K562 (cell line): ENCODE measurements around the gene IER3IP1. TPM values are rescaled to one million over a fixed set of nuclear protein-coding genes. Genes with fewer than 3 reads are reported as not detected.

Source experiments
- ATAC-seq: fragments of 200-7000 bp; cut with Tn5 transposase; 3 replicates; pipeline ENCODE4 v1.9.1; 2020; ENCODE audit warnings: moderate library complexity
- BruUV-seq: library from RNA; stranded (reverse); fragments of 400-500 nt; replicated peaks from 2 replicates; lab custom pipeline; 2021; lab: Mats Ljungman, UMichigan
- CTCF ChIA-PET: fragments of 300-600 bp; formaldehyde crosslinking; extraction: SDS; loops from one replicate; lab custom pipeline; 2021; ENCODE audit warnings: low intra/inter-chr PET ratio; lab: Yijun Ruan, JAX
- POLR2A ChIA-PET: fragments of 300-600, 350-650 bp; sonication (Branson Sonifier 250); formaldehyde crosslinking; extraction: SDS; loops from one replicate; lab custom pipeline; 2021; ENCODE audit warnings: antibody characterized with exemption, inconsistent platforms; lab: Yijun Ruan, JAX
- DNase-seq, 4 experiments: peaks; one replicate each; pipeline versions ENCODE4 v3.0.0 to v3.0.0-alpha.2; 2011 to 2018; ENCODE audit warnings: low spot score in 3 of 4, mixed read lengths in 3 of 4; ENCODE audit errors: extremely low read depth in 1 of 4
- FAIRE-seq: peaks from 2 replicates; lab custom pipeline; 2011; peaks lifted over from hg19 to GRCh38; lab: Jason Lieb, UNC
- H2AFZ ChIP-seq: 2 replicates; pipeline ENCODE4 v1.6.0; 2011; ENCODE audit warnings: low read depth, low read length, control low read depth, inconsistent platforms
- H3K27ac ChIP-seq: fragments of 200-600 bp; 3 replicates; pipeline ENCODE4 v1.8.0; 2011; ENCODE audit warnings: low read depth, mild to moderate bottlenecking, control low read depth, inconsistent platforms, low read length, moderate library complexity, mixed read lengths; ENCODE audit errors: extremely low read depth
- H3K27me3 ChIP-seq, 2 experiments: fragments of 300-600 bp in 1 of 2; 2 replicates in 1 of 2; 3 replicates in 1 of 2; pipeline versions ENCODE4 v1.6.0 to v1.8.0; 2011; ENCODE audit warnings: inconsistent platforms in 2 of 2, low read length in 2 of 2, mild to moderate bottlenecking in 1 of 2, mixed read lengths in 1 of 2, moderate library complexity in 1 of 2; ENCODE audit not compliant: control insufficient read depth in 2 of 2, insufficient read depth in 2 of 2
- H3K36me3 ChIP-seq: fragments of 300-600 bp; 3 replicates; pipeline ENCODE4 v1.8.0; 2011; ENCODE audit warnings: mild to moderate bottlenecking, low read length, inconsistent platforms; ENCODE audit not compliant: control insufficient read depth, insufficient read depth
- H3K4me1 ChIP-seq, 2 experiments: fragments of 200-600 bp in 1 of 2; replicated peaks in 1 of 2; 2 replicates in 1 of 2; 3 replicates in 1 of 2; pipeline versions ENCODE4 v1.5.1 to v1.8.0; 2011; ENCODE audit warnings: inconsistent platforms in 2 of 2, low read length in 2 of 2, mild to moderate bottlenecking in 1 of 2, mixed read lengths in 1 of 2, moderate library complexity in 1 of 2; ENCODE audit not compliant: control insufficient read depth in 2 of 2, insufficient read depth in 2 of 2
- H3K4me2 ChIP-seq: 2 replicates; pipeline ENCODE4 v1.6.1; 2011; ENCODE audit warnings: low read length, control low read depth, inconsistent platforms, mixed read lengths; ENCODE audit not compliant: insufficient read depth
- H3K4me3 ChIP-seq: fragments of 200-600 bp; sonication (generic), shearing (Covaris generic); 2 replicates; pipeline ENCODE4 v1.5.1; 2016; ENCODE audit warnings: control low read depth, inconsistent platforms
- H3K79me2 ChIP-seq: fragments of 200-600 bp; 3 replicates; pipeline ENCODE4 v1.8.0; 2011; ENCODE audit warnings: low read length, inconsistent platforms; ENCODE audit not compliant: control insufficient read depth, insufficient read depth
- H3K9ac ChIP-seq, 2 experiments: 2 replicates each; pipeline versions ENCODE4 v1.6.0 to v1.6.1; 2011; ENCODE audit warnings: low read depth in 2 of 2, low read length in 2 of 2, control low read depth in 1 of 2, inconsistent platforms in 1 of 2, mild to moderate bottlenecking in 1 of 2, mixed read lengths in 1 of 2; ENCODE audit not compliant: insufficient read depth in 1 of 2
- H3K9me1 ChIP-seq: one replicate; pipeline ENCODE4 v1.6.0; 2011; ENCODE audit warnings: inconsistent platforms, mild to moderate bottlenecking, low read length, moderate library complexity; ENCODE audit not compliant: control insufficient read depth, insufficient read depth
- H3K9me3 ChIP-seq: replicated peaks from 2 replicates; pipeline ENCODE4 v1.5.1; 2011; ENCODE audit warnings: low read depth, low read length, inconsistent platforms; ENCODE audit not compliant: control insufficient read depth, insufficient read depth
- H4K20me1 ChIP-seq: replicated peaks from 2 replicates; pipeline ENCODE4 v1.6.1; 2011; ENCODE audit warnings: low read length, inconsistent platforms, mixed read lengths; ENCODE audit not compliant: control insufficient read depth, insufficient read depth
- BRF1 ChIP-seq: IDR thresholded peaks from 3 replicates; pipeline ENCODE4 v1.6.1; 2011; ENCODE audit warnings: borderline replicate concordance, mild to moderate bottlenecking; ENCODE audit not compliant: insufficient read length; ENCODE audit errors: extremely low read depth
- BRF2 ChIP-seq: IDR thresholded peaks from 3 replicates; pipeline ENCODE4 v1.6.1; 2011; ENCODE audit warnings: borderline replicate concordance, mild to moderate bottlenecking; ENCODE audit not compliant: insufficient read length, insufficient read depth
- DACH1 ChIP-seq: fragments of 450-650 bp; IDR thresholded peaks from 2 replicates; pipeline ENCODE4 v1.6.1; 2018; ENCODE audit not compliant: partially characterized antibody
- EP300 ChIP-seq: IDR thresholded peaks from 2 replicates; pipeline ENCODE4 v1.6.1; 2012; ENCODE audit warnings: low read length, improper control_type of control experiment
- ID3 ChIP-seq, 2 experiments: fragments of 250-450 bp in 1 of 2; fragments of 450-650 bp in 1 of 2; sonication (Bioruptor Pico) in 1 of 2; IDR thresholded peaks; 2 replicates each; pipeline versions ENCODE4 v1.6.1 to v1.8.0; 2016 to 2021; ENCODE audit warnings: mild to moderate bottlenecking in 2 of 2, moderate library complexity in 2 of 2, missing compliant biosample characterization in 1 of 2, missing genetic modification characterization in 1 of 2
- KHSRP ChIP-seq: fragments of 450-650 bp; IDR thresholded peaks from 2 replicates; pipeline ENCODE4 v1.6.1; 2017
- NUFIP1 ChIP-seq: fragments of 450-650 bp; IDR thresholded peaks from 2 replicates; pipeline ENCODE4 v1.6.1; 2018; ENCODE audit not compliant: partially characterized antibody
- SIN3A ChIP-seq, 2 experiments: fragments of 150-350 bp in 1 of 2; IDR thresholded peaks; 2 replicates each; pipeline ENCODE4 v1.6.1; 2011 to 2016; ENCODE audit warnings: borderline replicate concordance in 2 of 2, low read depth in 2 of 2, low read length in 2 of 2, mild to moderate bottlenecking in 2 of 2, moderate library complexity in 2 of 2; ENCODE audit not compliant: control insufficient read depth in 1 of 2
- SMAD4 ChIP-seq: fragments of 250-450 bp; sonication (Bioruptor Pico); conservative IDR thresholded peaks from 2 replicates; pipeline ENCODE4 v1.8.0; 2021; ENCODE audit warnings: inconsistent platforms, mild to moderate bottlenecking, moderate library complexity
- SNIP1 ChIP-seq: fragments of 450-650 bp; IDR thresholded peaks from 2 replicates; pipeline ENCODE4 v1.7.1; 2017; ENCODE audit warnings: low read depth, mild to moderate bottlenecking
- STAG1 ChIP-seq: sonication (generic); formaldehyde crosslinking; IDR thresholded peaks from 2 replicates; pipeline ENCODE4 v1.5.0; 2020; ENCODE audit warnings: missing genetic modification reagents, borderline replicate concordance
- THRAP3 ChIP-seq: fragments of 450-650 bp; IDR thresholded peaks from 2 replicates; pipeline ENCODE4 v1.6.1; 2016; ENCODE audit warnings: mild to moderate bottlenecking, inconsistent platforms, borderline replicate concordance
- ZC3H8 ChIP-seq: fragments of 450-650 bp; IDR thresholded peaks from 2 replicates; pipeline ENCODE4 v1.6.1; 2017
- WGBS: fragments of 100-300 bp; shearing (Covaris generic); methylation state at CpG from one replicate; pipeline ENCODE4 v1.1.6; 2016; ENCODE audit warnings: low coverage, mixed read lengths; ENCODE audit not compliant: insufficient coverage; ENCODE audit errors: missing lambda C conversion rate; 5-methylcytosine and 5-hydroxymethylcytosine counted together
- in situ Hi-C: fragments of 300-500 bp; cut with MboI; formaldehyde crosslinking; loops from 4 replicates; pipeline ENCODE4 v1.15.0; 2018; ENCODE audit warnings: inconsistent platforms, mixed read lengths
- intact Hi-C: fragments of 100-400 bp; cut with micrococcal nuclease; formaldehyde crosslinking; loops from 2 replicates; pipeline ENCODE4 v1.14.2; 2022
- polyA plus RNA-seq, 8 experiments: library from polyadenylated mRNA; depleted of rRNA in 4 of 8; stranded (reverse) in 5 of 8; unstranded in 3 of 8; fragments of >200 nt; fragmentation: Nextera tagmentation in 2 of 8; fragmentation: Illumina TruSeq in 1 of 8; extraction: Ambion mirVana in 2 of 8; extraction: Trizol in 1 of 8; gene quantifications; 2 replicates each; pipeline versions ENCODE4 v1.2.1 to v1.2.3, GENCODE V29; 2011 to 2014; ENCODE audit warnings: inconsistent platforms in 1 of 8, missing spikeins in 1 of 8
- total RNA-seq, 7 experiments: library from RNA; depleted of rRNA in 6 of 7; stranded (reverse); fragments of >200 nt in 6 of 7; fragmentation: Illumina TruSeq in 2 of 7; extraction: Trizol in 2 of 7; gene quantifications; 2 replicates each; pipeline versions ENCODE4 v1.2.1 to v1.2.3, GENCODE V29; 2011 to 2021; ENCODE audit warnings: low replicate concordance in 1 of 7
- TF ChIP-seq, protein P1 (sequence below): fragments of 250-450 bp; sonication (Bioruptor Pico); IDR thresholded peaks from 2 replicates; pipeline ENCODE4 v1.5.0; 2020; ENCODE audit warnings: mild to moderate bottlenecking

IER3IP1 gene
- total and polyA plus RNA-seq, 9 of the 15 experiments (the other 6 are each of a cell fraction or from before 2014, with no cell fraction given): 9.0 to 38.2 (median 19.9) TPM

- Histone ChIP-seq H3K4me3 (no peak overlapping the region), H3K79me2 (peaks cover 59% of the 10 kb centered on the region), H3K27me3 (no peaks in the 10 kb centered on the region), H3K9me3 (no peaks in the 10 kb centered on the region), H3K4me2 (no peak overlapping the region), H4K20me1 (0 out of 2 replicates have a peak, but pooled peaks cover 4% of the 10 kb centered on the region), H2AFZ (no peak overlapping the region), H3K9ac (no peak overlapping the region)
- DNase-seq (no peak), FAIRE-seq (no peak)
- in situ Hi-C loops (no loop called here), intact Hi-C loops (no loop called here)
- BruUV-seq: no TSS peak
- CTCF ChIA-PET: no interaction called here
- TF ChIP-seq NUFIP1 (no peak), THRAP3 (no peak), BRF1 (no peak), ID3 (CRISPR knock-in tag; IDR thresholded peaks at IDR 0.05) (no peak), ID3 (tag; IDR thresholded peaks at IDR 0.05) (no peak), SMAD4 (no peak), EP300 (no peak), DACH1 (no peak), KHSRP (no peak), SNIP1 (no peak), STAG1 (CRISPR knock-in tag) (no peak), ZC3H8 (no peak), SIN3A (IDR thresholded peaks at IDR 0.05; ENCODE audit: borderline replicate concordance in 2 of 2, control insufficient read depth in 1 of 2, low read depth in 2 of 2, low read length in 2 of 2) (no peak), BRF2 (no peak)
- TF ChIP-seq, protein P1, sequence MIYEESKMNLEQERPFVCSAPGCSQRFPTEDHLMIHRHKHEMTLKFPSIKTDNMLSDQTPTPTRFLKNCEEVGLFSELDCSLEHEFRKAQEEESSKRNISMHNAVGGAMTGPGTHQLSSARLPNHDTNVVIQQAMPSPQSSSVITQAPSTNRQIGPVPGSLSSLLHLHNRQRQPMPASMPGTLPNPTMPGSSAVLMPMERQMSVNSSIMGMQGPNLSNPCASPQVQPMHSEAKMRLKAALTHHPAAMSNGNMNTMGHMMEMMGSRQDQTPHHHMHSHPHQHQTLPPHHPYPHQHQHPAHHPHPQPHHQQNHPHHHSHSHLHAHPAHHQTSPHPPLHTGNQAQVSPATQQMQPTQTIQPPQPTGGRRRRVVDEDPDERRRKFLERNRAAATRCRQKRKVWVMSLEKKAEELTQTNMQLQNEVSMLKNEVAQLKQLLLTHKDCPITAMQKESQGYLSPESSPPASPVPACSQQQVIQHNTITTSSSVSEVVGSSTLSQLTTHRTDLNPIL (CRISPR knock-in tag): no peak
- TF ChIP-seq, all 486 proteins: peak for 0
- no peak overlapping the region for H3K27ac ChIP-seq
- H3K36me3 ChIP-seq: peaks cover 13% of the 10 kb centered on the region; the same call in 1 of the 3 replicates
- POLR2A ChIA-PET: no interaction called here
- peaks cover 3 to 4% of the 10 kb centered on the region in 2 experiments; a peak in 2 of 5 replicates for H3K4me1 ChIP-seq
- no peaks in the 10 kb centered on the region for H3K9me1 ChIP-seq
- WGBS: 95% methylated on average over 5 of the region's 5 CpGs
- no peak for ATAC-seq
Observed at GRCh38 chr18:47160256-47160655, 15.9 kb downstream of the IER3IP1 start.
